Measurements from ENCODE around the gene ATP8A2.

The ATP8A2 gene

DNA sequence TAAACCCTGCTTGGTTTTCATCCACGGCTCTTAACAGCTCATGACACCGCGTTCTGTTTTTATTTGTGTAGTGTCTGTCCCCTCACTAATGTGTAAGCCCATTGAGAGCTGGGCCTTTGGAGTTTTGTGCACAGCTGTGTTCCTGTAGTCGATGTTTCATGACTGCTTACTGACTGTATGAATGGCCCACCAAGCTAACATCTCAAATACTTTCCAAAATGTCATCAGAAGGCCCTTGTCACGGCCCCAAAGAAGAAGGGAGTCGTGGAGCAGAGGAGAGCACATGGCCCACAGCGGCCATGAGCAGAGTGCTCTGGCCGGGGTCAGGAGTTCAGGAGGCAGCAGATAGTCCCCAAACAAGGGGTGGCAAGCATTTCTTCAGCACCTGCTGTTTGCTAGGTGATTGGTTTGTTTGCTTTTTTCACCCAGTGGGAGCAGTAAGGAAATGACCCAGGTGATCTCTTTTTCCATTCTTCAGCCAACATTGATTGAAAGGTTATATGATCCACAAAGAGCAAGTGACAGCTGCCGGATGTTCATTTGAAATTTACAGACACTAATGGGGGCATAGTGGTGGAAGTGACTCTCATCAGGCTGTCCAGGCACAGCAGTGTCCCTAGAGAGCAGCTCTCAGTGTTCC, 315.2 kb downstream of the ATP8A2 start:
- DNase-seq (ENCODE audit: low spot score): no peak

DNA sequence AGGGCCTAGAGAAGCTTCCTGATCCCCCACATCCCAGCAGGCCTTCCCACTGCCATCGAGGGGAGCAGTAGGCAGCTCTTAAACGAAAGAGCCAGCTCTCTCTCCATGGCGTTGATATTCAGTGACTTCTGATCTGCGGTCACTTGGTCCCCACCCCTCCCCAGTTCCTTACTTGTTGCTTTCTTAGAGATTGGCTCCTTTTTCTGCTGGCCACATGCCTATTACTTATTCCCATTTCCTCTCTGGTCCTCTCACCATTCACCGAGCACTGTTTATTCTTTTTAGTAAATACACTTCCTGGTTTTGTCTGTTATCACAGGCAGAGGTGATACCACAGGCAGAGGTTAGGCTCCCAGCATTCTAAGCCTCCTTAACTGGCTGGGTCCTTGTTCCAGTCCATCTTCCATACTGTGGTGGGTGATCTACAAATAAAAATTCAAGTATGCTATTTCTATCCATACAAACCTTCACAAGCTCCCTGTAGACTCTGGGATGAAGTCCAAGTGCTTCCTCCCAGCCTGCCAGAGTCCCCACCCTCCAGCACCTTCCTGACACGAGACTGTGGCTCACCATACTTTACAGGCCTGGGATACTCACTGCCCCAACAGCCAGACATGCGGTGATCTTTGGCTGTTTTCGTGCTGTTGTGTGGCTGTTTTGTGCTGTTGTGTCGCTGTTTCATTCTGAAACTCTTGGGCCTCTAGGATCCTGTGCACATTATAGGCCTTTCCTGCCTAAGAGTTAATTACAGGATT, 315.9 kb downstream of the ATP8A2 start:
- no peak for DNase-seq (ENCODE audit: low spot score)

DNA sequence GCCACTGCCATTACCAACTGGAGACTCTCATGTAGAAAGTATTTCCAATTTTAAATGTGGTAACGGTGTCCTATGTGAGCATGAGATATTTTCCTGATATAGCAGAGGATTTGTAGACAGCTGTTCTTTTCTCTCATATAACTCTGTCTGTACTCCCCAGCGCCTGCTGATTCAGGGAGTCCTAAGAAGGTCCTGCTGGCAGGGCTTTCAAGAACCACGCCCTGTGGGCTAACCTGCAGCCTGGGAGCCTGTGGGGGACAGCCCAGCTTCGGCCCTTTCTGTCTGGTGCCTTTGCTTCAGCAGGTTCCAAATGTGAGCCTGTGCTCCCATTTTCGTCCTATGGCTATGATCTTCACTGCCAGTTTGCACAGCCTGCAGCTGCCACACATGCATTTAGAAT, 316.8 kb downstream of the ATP8A2 start:
- no peak for DNase-seq (ENCODE audit: low spot score)

DNA sequence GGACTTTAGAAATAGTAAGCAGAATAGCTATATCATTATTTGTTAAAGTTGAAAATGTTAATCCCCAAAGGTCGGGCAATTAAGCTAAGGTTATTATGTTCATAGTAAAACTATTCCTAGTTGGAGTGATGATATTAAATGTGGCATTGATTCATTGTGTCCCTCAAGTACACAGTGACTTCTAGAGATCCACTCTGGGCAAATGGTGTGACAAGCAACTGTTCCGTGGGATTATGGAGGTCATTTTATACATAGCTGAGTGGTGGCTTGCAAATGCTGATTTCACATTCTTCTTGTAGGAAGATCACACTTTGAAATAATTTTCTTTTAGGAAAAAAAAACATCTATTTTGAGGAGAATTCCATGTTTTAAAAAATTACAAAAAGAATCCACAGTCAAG, 317.8 kb downstream of the ATP8A2 start:
- DNase-seq (ENCODE audit: low spot score): no peak

DNA sequence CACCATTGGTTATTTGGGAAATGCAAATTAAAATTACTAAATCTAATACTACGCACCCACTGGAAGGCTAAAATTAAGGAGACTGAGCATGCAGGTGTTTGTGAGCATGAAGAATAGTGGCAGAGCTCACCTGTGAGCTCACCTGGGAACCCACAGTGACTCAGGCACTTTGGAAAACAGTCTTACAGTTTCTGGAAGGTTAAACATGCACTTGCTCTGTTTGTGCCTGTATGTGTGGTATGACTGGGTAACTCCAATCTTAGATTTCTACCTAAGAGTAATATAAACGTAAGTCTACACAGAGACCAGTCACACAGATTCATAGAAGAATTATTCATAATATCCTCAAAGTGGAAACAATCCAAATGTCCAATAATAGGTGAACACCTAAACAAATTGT, 318.8 kb downstream of the ATP8A2 start:
- no peak for DNase-seq (ENCODE audit: low spot score)

DNA sequence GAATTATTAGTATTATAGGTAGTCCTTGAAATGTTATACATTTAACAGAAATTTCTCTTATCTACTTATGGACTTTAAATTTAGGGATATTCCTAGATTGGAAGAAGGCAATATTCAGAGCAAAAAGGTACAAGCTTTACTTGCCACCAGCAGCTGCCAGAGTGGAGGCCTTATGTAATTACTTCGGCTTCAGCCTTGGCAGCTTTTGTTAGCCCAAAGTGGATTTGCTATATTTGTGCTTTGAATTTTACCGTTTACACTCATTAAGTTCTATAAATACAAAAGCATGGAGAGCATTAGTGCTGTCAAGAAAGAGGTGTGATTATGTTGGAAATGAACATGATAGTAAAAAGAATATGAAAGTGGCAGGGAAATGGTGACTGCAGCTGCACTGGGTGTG, 319.9 kb downstream of the ATP8A2 start:
- no peak for DNase-seq (ENCODE audit: low spot score)

DNA sequence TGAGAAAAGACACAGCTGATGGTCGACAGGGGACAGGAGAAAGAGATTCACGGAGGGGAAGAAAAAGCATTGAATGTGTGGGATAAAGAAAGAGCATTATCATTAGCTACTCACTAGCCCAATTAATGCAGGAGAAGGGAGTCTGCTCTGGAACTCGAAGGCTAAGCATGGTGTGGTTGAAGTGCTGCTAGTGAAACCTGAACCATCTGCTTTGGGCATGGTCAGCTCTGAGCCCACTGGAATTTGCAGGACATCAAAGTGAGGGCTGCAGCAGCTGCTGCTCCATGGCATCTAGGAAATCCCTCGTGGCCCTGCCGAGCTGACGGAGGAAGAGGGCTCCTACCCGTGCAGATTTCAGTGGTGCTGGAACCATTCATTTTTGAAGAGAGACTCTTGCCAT, 320.3 kb downstream of the ATP8A2 start:
- DNase-seq (ENCODE audit: low spot score): no peak

DNA sequence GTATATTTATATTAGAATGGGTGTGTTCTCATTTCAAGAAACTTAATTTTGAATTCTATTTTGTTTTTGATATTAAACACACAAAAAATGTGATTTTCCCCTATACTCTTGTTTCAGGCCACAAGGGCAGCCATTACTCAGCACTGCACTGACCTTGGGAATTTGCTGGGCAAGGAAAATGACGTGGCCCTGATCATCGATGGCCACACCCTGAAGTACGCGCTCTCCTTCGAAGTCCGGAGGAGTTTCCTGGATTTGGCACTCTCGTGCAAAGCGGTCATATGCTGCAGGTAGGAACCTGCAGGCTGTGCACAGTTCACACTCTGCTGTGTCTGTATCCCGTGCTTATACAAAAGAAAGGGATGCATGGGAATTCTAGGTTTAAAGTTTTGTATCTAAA, 327.3 kb downstream of the ATP8A2 start:
- DNase-seq (ENCODE audit: low spot score): no peak

DNA sequence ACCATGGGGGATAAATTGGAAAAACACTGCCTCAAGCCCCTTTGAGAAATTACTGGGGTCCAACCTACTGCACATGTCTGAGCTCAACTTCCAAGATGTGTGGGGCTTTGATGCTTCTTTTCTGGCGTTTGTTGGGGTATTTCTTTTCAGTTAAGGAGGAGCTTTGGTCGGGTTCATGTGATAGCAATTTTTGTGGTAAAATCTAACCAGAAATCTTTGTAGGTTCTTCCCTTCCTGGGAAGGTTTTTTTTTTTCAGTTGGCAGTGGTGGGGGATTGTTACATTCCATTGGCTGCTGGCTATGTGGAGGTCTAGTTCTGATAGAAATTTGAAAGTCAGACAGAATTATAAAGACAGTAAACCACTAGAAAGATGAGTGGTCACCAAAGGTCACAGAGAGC, 327.8 kb downstream of the ATP8A2 start:
- no peak for DNase-seq (ENCODE audit: low spot score)

DNA sequence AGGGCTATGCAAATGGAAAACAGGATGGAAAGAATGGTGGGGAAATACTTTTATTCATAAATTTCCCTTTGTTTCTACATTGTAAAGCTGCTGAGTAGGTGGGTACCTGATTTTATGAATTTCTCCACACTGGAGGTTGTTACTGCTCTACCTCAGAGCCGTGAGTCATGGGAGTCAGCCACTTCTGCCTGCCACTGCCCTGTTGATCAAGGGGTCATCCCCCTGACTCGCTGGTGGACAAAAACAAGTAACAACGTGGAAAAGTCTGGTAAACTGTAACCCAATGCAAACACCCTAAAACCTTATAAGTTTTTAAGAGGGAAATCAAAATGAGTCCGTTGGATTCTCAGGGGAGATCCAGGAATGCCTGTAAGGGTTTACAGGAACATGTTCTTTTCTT, 329.5 kb downstream of the ATP8A2 start:
- no peak for DNase-seq (ENCODE audit: low spot score)

DNA sequence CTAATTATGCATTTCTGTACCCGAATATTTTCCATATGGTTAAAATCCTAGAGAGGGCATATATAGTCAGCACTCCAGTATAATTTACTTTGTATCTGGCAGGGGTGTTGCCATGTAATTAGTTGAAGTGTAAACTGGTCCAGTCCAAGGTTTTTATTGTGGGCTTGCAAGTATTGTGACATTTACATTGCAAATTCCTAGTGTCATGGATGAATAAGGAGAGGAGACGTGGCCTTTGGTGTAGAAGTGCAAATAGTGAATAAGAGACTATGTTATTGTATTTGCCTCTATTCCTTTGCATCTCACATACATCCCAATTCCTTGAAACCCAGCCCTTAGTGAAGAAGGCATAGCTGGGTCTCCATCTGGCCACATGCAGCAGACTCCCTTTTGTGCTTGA, 330.6 kb downstream of the ATP8A2 start:
- DNase-seq (ENCODE audit: low spot score): no peak

DNA sequence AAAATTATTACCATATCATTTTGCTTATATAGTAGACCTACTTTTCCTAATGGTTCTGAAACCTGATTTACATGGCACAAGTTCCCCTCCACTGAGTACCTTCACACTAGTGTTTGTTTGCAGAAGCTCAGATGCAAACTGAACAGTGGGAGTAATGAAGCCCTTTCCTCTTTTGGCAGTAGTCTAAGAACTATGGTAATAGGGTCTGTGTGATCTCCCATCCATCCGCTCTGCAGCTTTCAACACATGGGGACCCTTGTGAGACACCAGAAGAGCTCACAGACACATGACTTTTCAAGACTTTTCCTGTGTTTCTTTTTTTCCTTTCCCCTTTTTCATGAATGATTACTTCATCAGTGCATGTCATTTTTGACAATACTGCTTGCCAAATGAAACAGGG, 336.0 kb downstream of the ATP8A2 start:
- no peak for DNase-seq (ENCODE audit: low spot score)

DNA sequence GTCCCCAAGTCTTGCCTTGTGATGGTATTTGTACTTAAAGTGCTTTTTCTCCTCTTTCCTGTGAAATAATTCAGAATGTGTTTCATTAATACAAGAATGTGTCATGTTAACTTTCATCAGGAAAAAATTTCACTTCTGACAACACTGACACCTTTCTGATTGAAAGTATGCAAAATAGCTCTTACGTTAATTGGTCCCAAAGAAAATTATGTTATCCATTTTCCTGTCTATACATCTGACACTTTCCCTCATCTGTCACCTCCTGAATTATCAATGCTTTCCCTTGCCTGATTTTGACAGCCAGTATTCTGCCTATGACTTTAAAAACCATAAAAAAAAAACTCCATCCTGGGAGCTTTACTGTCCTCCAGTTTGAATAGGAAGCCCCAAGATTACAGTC, 336.5 kb downstream of the ATP8A2 start:
- DNase-seq (ENCODE audit: low spot score): no peak

DNA sequence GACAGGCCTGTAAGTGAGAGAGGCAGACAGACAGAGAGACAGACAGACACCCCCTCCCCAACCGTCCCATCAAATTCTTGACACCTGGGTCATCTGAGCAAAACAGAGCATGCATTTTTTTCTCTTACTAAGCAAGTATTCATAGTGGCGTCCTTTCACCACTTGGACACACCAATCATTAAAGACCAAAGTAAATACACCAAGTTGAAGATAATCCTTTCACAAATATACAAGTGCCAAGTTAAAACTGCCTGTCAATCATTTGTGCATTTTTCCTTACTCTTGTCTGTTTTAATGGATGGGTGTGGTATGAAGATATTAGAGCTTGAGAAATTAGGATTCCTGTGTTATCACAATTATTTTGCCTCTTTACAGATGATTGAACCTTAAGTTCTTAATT, 337.3 kb downstream of the ATP8A2 start:
- no peak for DNase-seq (ENCODE audit: low spot score)

DNA sequence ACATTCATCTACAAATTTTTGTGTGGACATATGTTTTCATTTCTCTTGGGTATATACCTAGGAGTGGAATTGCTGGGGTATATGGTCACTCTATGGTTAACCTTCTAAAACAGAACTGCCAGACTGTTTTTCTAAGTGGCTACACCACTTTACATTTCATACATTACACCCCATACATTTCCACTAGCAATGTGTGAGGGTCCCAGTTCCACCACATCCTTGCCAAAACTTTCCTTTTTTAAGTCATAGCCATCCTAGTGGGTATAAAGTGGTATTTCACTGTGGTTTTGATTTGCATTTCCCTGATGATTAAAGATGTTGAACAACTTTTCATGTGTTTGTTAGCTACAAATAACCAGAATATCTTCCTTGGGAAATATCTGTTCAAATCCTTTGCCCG, 344.0 kb downstream of the ATP8A2 start:
- no peak for DNase-seq (ENCODE audit: low spot score)

DNA sequence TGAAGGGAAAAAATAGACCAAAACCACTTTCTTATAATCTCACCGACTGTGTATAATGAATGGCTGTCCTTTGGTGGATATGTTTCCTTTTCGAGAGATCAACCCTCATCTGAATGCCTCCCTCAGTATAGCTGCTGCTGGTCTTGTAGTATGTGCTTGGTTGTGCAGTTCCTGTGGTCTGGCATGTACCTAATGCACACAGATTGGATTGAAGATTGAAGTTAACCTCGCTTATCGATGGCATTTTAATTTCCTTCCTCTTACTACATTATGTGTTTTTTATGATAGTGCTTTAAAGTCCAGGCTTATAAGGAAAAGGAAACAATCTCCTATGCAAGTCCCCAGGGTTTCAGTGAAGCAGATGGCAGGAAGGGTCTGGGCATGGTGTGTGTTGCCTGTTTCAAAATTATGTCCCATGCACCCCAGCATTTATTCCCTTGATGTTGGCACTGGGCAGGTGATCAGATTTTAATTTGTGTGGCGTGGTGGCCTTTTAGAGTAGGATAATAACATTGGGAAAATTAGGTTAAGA, 346.0 kb downstream of the ATP8A2 start:
- no peak for DNase-seq (ENCODE audit: low spot score)

DNA sequence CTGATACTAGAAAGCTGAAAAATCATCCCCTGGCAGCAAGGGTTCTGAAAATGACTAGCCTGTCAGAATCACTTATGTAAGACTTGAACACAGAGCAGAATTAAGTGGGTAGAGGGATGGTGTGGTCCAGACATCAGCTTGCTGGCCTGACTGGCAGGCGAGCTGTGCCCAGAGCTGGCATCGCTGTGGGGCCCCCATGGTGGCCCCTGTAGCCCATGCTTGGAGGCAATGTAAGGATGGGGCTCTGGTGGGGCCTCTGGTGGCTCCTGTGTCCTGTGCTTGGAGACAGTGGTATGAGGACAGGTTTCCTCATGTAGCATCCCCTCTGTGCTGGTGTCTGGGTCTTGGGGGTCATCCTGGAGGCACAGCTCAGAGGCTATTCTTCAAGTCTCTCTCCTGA, 347.9 kb downstream of the ATP8A2 start:
- DNase-seq (ENCODE audit: low spot score): no peak

DNA sequence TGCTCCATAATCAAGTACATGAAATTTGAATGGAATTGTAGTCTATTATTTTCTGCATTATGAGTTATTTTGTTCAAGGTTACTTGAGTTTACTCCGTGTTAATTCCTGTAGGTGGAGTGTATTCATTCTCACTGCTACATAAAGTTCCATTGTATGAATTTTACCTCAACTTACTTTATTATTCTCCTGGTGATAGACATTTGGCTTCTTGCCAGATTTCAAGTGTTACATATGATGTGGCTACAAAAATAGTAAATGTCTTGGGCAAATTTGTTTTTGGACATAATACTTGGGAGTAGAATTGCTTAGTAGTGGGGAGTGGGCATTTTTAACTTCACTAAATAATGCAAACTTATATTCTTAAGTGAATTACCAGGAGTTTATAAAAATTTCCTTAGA, 351.1 kb downstream of the ATP8A2 start:
- DNase-seq (ENCODE audit: low spot score): no peak

DNA sequence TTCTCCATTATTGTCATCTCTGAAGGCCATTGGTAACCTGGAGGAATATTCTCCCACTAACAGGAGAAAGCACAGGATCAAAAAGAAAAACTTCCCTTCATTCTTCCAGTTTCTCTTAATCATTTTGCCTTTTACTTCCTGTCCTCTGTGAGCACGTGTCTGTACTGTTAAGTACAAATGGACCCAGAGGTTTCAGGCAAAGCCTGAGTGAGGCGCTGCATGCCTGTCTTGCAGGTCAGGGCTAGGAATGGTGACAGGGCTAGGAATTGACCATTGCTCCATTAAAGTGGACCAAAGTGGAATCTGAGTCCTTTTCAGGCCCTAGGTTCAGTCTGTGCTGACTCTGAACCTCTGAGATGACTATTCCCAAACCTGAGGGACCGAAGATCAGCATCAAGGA, 353.3 kb downstream of the ATP8A2 start:
- DNase-seq (ENCODE audit: low spot score): no peak

DNA sequence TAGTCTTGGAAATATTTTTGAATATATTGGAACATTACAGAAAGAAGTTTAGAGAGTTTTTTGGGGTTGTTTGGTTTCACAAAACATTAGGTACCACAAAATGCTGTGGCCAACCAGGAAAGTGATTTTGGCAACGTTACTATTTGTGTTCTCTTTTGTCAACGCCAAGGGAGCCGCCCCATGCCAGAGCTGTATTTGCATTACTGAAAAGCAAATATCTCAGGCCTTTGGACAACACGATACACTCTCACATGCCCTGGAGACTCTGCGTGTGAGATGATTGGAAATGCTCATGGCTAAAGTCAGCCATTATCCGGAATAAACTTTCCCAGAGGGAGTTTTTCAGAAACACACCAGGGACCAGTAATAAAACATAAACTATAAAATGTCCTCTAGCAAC, 355.5 kb downstream of the ATP8A2 start:
- no peak for DNase-seq (ENCODE audit: low spot score)

DNA sequence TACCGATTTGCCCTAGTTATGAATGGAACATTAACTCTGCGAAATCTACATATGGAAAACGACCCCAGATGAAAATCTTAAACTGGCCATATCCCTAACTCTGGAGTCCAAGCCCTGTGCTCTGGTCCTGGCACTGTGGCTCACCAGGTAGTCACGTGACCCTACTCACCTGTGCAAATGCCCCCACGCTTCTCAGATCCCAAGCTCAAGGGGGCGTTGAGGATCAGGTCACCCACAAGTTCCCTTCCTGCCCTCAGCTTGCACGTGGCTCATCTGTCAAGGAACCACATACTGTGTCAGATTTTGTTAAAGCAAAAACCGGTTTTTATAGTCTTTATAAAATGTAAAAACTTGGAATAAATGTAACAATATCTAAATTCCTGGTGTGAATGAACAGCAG, 356.0 kb downstream of the ATP8A2 start:
- DNase-seq (ENCODE audit: low spot score): no peak

DNA sequence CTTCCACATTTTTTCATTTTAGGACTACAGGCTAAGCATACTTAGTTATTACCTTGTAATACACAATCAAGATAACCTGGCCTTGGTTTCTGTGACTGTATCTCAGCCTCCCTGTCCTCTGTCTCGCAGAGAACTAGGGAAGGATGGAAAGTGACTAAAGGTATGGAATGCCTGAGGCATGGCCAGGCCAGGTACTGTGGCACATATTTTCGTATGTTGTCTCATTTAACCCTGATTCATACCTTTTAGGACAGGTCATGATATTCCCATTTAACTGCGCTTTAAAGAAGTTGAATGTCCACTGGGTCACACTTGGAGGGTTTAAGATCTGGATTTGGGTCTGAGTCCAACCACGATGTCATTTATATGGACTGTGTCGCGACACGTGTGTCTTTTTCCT, 357.4 kb downstream of the ATP8A2 start:
- DNase-seq (ENCODE audit: low spot score): no peak

DNA sequence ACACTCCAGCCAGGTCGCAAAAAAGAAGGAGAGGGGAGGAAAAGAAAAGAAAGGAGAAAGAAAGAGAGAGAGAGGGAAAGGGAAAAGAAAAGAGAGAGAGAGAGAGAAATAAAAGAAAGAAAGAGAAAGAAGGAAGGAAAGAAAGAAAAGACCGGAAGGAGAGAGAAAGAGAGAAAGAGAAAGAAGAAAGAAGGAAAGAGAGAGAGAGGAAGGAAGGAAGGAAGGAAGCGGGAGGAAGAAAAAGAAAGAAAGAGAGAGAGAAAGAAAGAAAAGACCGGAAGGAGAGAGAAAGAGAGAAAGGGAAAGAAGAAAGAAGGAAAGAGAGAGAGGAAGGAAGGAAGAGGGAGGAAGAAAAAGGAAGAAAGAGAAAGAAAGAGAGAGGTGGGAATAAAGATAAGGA, 359.3 kb downstream of the ATP8A2 start:
- DNase-seq (ENCODE audit: low spot score): no peak

DNA sequence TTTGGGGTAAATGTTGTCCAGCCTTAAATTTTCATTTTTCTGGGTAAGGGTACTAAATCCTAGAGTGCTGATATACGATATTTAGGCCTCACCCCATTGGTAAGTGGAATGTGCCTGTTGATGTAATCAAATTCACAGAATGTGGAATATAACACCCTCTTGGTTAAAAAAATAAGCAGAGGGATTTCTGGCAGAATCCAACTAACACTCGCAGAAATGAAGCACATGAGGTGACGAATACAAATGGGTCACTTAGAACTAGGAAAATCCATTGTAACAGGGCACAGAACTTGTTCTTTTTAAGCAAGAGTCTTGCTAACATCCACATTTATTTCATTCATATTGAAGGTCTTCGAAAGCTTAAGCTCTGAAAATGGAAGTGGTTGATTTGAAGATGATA, 359.8 kb downstream of the ATP8A2 start:
- DNase-seq (ENCODE audit: low spot score): no peak
